Activated CD8-positive, alpha-beta memory T cell treated with anti-CD3 and anti-CD28 coated beads, Interleukin-2, amount 10 ng/mL, durations not matched to agents 7 days and 5 days (primary cell): ENCODE data around the gene TCAF1. TPM values are rescaled to one million over a fixed set of nuclear protein-coding genes. Genes with fewer than 3 reads are reported as not detected.
"Not testable (repeated sequence)": the region's sequence is repeated elsewhere in the genome, so short reads cannot be mapped to it uniquely, and the experiment has no call there.

Experiments used
- ATAC-seq: fragments of 150-1000 bp; cut with Tn5 transposase; one replicate; pipeline ENCODE4 v1.10.0; 2021; ENCODE audit warnings: moderate library complexity
- CTCF ChIA-PET: fragments of 350-600 bp; sonication (Branson Sonifier 250); formaldehyde crosslinking; loops from one replicate; lab custom pipeline; 2021; ENCODE audit warnings: antibody characterized with exemption; lab: Charles Lee
- DNase-seq: peaks from one replicate; pipeline ENCODE4 v3.0.0-alpha.2; 2020
- H3K27ac Mint-ChIP-seq: one replicate; pipeline ENCODE4 v1.8.0; 2021; ENCODE audit warnings: mild to moderate bottlenecking, mixed read lengths
- H3K27me3 Mint-ChIP-seq: one replicate; pipeline ENCODE4 v1.8.0; 2021; ENCODE audit warnings: mixed read lengths
- H3K36me3 Mint-ChIP-seq: one replicate; pipeline ENCODE4 v1.8.0; 2021; ENCODE audit warnings: mild to moderate bottlenecking, mixed read lengths
- H3K4me1 Mint-ChIP-seq: one replicate; pipeline ENCODE4 v1.8.0; 2021; ENCODE audit warnings: mixed read lengths
- H3K4me3 Mint-ChIP-seq: one replicate; pipeline ENCODE4 v1.8.0; 2021; ENCODE audit warnings: mild to moderate bottlenecking, moderate library complexity, mixed read lengths
- H3K9me3 Mint-ChIP-seq: one replicate; pipeline ENCODE4 v1.8.0; 2022; ENCODE audit warnings: low read depth, mixed read lengths
- total RNA-seq, 2 experiments: library from RNA; stranded (reverse); gene quantifications; one replicate each; pipeline ENCODE4 v1.2.3, GENCODE V29; 2021

TCAF1 gene
- total RNA-seq, 2 experiments from 2014 or later = 17.4 to 17.8 TPM

GRCh38 chr7:143876218-143876617, 25.8 kb downstream of the TCAF1 start:
- no peaks in the 10 kb centered on the region for H3K9me3 Mint-ChIP-seq
- ATAC-seq = no peak
- H3K36me3 Mint-ChIP-seq = peaks cover 10% of the 10 kb centered on the region
- peaks cover under 1% of the 10 kb centered on the region for H3K27me3 Mint-ChIP-seq
- H3K4me3 Mint-ChIP-seq = no peak overlapping the region
- H3K4me1 Mint-ChIP-seq = peaks cover 2% of the 10 kb centered on the region
- DNase-seq = no peak
- CTCF ChIA-PET = no interaction called here
- H3K27ac Mint-ChIP-seq = no peak overlapping the region

GRCh38 chr7:143873242-143873641, 28.7 kb downstream of the TCAF1 start:
- H3K27me3 Mint-ChIP-seq, H3K36me3 Mint-ChIP-seq, DNase-seq, CTCF ChIA-PET, H3K4me3 Mint-ChIP-seq, H3K4me1 Mint-ChIP-seq, H3K27ac Mint-ChIP-seq, ATAC-seq, H3K9me3 Mint-ChIP-seq: not testable (repeated sequence)

- H3K9me3 Mint-ChIP-seq, CTCF ChIA-PET, DNase-seq, H3K36me3 Mint-ChIP-seq, H3K4me3 Mint-ChIP-seq, H3K4me1 Mint-ChIP-seq, H3K27ac Mint-ChIP-seq, H3K27me3 Mint-ChIP-seq, ATAC-seq: not testable (repeated sequence)
Observed at GRCh38 chr7:143871534-143871933, 30.4 kb downstream of the TCAF1 start.

- ATAC-seq, H3K36me3 Mint-ChIP-seq, H3K4me3 Mint-ChIP-seq, CTCF ChIA-PET, H3K27me3 Mint-ChIP-seq, H3K9me3 Mint-ChIP-seq, DNase-seq, H3K27ac Mint-ChIP-seq, H3K4me1 Mint-ChIP-seq: not testable (repeated sequence)
Observed at GRCh38 chr7:143857994-143858393, 44.0 kb downstream of the TCAF1 start.

- H3K27ac Mint-ChIP-seq, H3K4me1 Mint-ChIP-seq, CTCF ChIA-PET, DNase-seq, ATAC-seq, H3K27me3 Mint-ChIP-seq, H3K4me3 Mint-ChIP-seq, H3K36me3 Mint-ChIP-seq, H3K9me3 Mint-ChIP-seq: not testable (repeated sequence)
Observed at GRCh38 chr7:143855443-143855842, 46.5 kb downstream of the TCAF1 start.

- CTCF ChIA-PET = interaction anchor here (1.2 kb wide), 1 partner anchor 114 kb away, joined by 3 read pairs; no protein-coding TSS in a partner anchor
- H3K4me1 Mint-ChIP-seq = no peaks in the 10 kb centered on the region
- H3K27me3 Mint-ChIP-seq = no peaks in the 10 kb centered on the region
Observed at GRCh38 chr7:143850682-143851081, 51.3 kb downstream of the TCAF1 start.

GRCh38 chr7:143849785-143850479, 52.0 kb downstream of the TCAF1 start:
- H3K4me1 Mint-ChIP-seq = no peaks in the 10 kb centered on the region
- H3K27me3 Mint-ChIP-seq = no peaks in the 10 kb centered on the region
- ATAC-seq (no peak), DNase-seq (no peak)
- no peak overlapping the region for H3K4me3 Mint-ChIP-seq
- peaks cover 5% of the 10 kb centered on the region for H3K36me3 Mint-ChIP-seq
- H3K9me3 Mint-ChIP-seq = no peaks in the 10 kb centered on the region
- CTCF ChIA-PET = interaction anchor here (1.2 kb wide), 1 partner anchor 113 kb away, joined by 3 read pairs; no protein-coding TSS in a partner anchor
- H3K27ac Mint-ChIP-seq = no peak overlapping the region

More at GRCh38 chr7:143850682-143851081, 51.3 kb downstream of the TCAF1 start:
- ATAC-seq (no peak), DNase-seq (no peak)
- Mint-ChIP-seq H3K27ac (no peak overlapping the region), H3K36me3 (no peaks in the 10 kb centered on the region), H3K9me3 (no peaks in the 10 kb centered on the region), H3K4me3 (no peak overlapping the region)

- CTCF ChIA-PET = no interaction called here
- ATAC-seq (no peak), DNase-seq (no peak)
- H3K9me3 Mint-ChIP-seq = no peaks in the 10 kb centered on the region
- H3K36me3 Mint-ChIP-seq = peaks cover 8% of the 10 kb centered on the region
- H3K27ac Mint-ChIP-seq = no peak overlapping the region
- H3K4me1 Mint-ChIP-seq = no peaks in the 10 kb centered on the region
- no peaks in the 10 kb centered on the region for H3K27me3 Mint-ChIP-seq
- H3K4me3 Mint-ChIP-seq = no peak overlapping the region
Observed at GRCh38 chr7:143848192-143848591, 53.8 kb downstream of the TCAF1 start.

- no peaks in the 10 kb centered on the region for H3K27me3 Mint-ChIP-seq
- no peaks in the 10 kb centered on the region for H3K4me1 Mint-ChIP-seq
- ATAC-seq (no peak), DNase-seq (no peak)
- CTCF ChIA-PET = no interaction called here
- H3K36me3 Mint-ChIP-seq = peaks cover 8% of the 10 kb centered on the region
- H3K27ac Mint-ChIP-seq = no peak overlapping the region
- H3K9me3 Mint-ChIP-seq = no peaks in the 10 kb centered on the region
- no peak overlapping the region for H3K4me3 Mint-ChIP-seq
Observed at GRCh38 chr7:143846692-143847091, 55.3 kb downstream of the TCAF1 start.

- ATAC-seq, H3K27ac Mint-ChIP-seq, H3K4me1 Mint-ChIP-seq, H3K4me3 Mint-ChIP-seq, CTCF ChIA-PET, H3K9me3 Mint-ChIP-seq, H3K36me3 Mint-ChIP-seq, H3K27me3 Mint-ChIP-seq, DNase-seq: not testable (repeated sequence)
Observed at GRCh38 chr7:143841696-143842095, 60.3 kb downstream of the TCAF1 start.

- H3K36me3 Mint-ChIP-seq, H3K4me1 Mint-ChIP-seq, H3K9me3 Mint-ChIP-seq, ATAC-seq, DNase-seq, H3K4me3 Mint-ChIP-seq, CTCF ChIA-PET, H3K27ac Mint-ChIP-seq, H3K27me3 Mint-ChIP-seq: not testable (repeated sequence)
Observed at GRCh38 chr7:143840062-143840461, 61.9 kb downstream of the TCAF1 start.

GRCh38 chr7:143837223-143837622, 64.8 kb downstream of the TCAF1 start:
- H3K27ac Mint-ChIP-seq, CTCF ChIA-PET, H3K27me3 Mint-ChIP-seq, H3K36me3 Mint-ChIP-seq, H3K4me3 Mint-ChIP-seq, H3K9me3 Mint-ChIP-seq, H3K4me1 Mint-ChIP-seq: not testable (repeated sequence)
- ATAC-seq (peak; percentile 65), DNase-seq (peak; percentile 96)

GRCh38 chr7:143836622-143837021, 65.4 kb downstream of the TCAF1 start:
- H3K4me3 Mint-ChIP-seq = peak overlapping the region; percentile 73
- peak; percentile 97 for DNase-seq
- H3K27ac Mint-ChIP-seq = peak overlapping the region; percentile 86
- H3K9me3 Mint-ChIP-seq, H3K4me1 Mint-ChIP-seq, CTCF ChIA-PET, H3K27me3 Mint-ChIP-seq, H3K36me3 Mint-ChIP-seq: not testable (repeated sequence)
- ATAC-seq = peak; percentile 86

- H3K4me1 Mint-ChIP-seq, H3K27ac Mint-ChIP-seq, H3K9me3 Mint-ChIP-seq, H3K36me3 Mint-ChIP-seq, H3K27me3 Mint-ChIP-seq, DNase-seq, CTCF ChIA-PET: not testable (repeated sequence)
- H3K4me3 Mint-ChIP-seq = peak overlapping the region; percentile 73
- ATAC-seq = peak; percentile 46
Observed at GRCh38 chr7:143836088-143836487, 65.9 kb downstream of the TCAF1 start.
